Smooth muscle cell of the brain vasculature (primary cell): ENCODE measurements around the gene RRM2.
"Not testable (repeated sequence)": the region's sequence is repeated elsewhere in the genome, so short reads cannot be mapped to it uniquely, and the experiment has no call there.

Experiments
- DNase-seq: peaks from one replicate; pipeline ENCODE4 v3.0.0-alpha.2; 2012; ENCODE audit warnings: low read depth, low spot score

RRM2 gene

GRCh38 chr2:10132043-10132575, 9.6 kb downstream of the RRM2 start:
- no peak for DNase-seq

GRCh38 chr2:10132596-10132995, 10.1 kb downstream of the RRM2 start:
- DNase-seq: no peak

- no peak for DNase-seq
These were observed 10.6 kb downstream of the RRM2 start for GRCh38 chr2:10132996-10133647.

GRCh38 chr2:10135296-10136089, 13.0 kb downstream of the RRM2 start:
- DNase-seq: no peak

GRCh38 chr2:10136101-10136934, 13.8 kb downstream of the RRM2 start:
- no peak for DNase-seq

- no peak for DNase-seq
These were observed 14.7 kb downstream of the RRM2 start for GRCh38 chr2:10137053-10137843.

GRCh38 chr2:10139536-10139935, 17.0 kb downstream of the RRM2 start:
- DNase-seq: no peak

GRCh38 chr2:10140841-10141610, 18.5 kb downstream of the RRM2 start:
- no peak for DNase-seq

- no peak for DNase-seq
These were observed 19.4 kb downstream of the RRM2 start for GRCh38 chr2:10141736-10142639.

- DNase-seq: no peak
These were observed 20.1 kb downstream of the RRM2 start for GRCh38 chr2:10142640-10142965.

GRCh38 chr2:10144771-10145518, 22.4 kb downstream of the RRM2 start:
- no peak for DNase-seq

GRCh38 chr2:10145519-10146357, 23.2 kb downstream of the RRM2 start:
- no peak for DNase-seq

GRCh38 chr2:10146366-10147005, 23.9 kb downstream of the RRM2 start:
- DNase-seq: no peak

GRCh38 chr2:10147050-10147660, 24.6 kb downstream of the RRM2 start:
- DNase-seq: not testable (repeated sequence)

- DNase-seq: no peak
These were observed 25.7 kb downstream of the RRM2 start for GRCh38 chr2:10148268-10148667.

- no peak for DNase-seq
These were observed 27.1 kb downstream of the RRM2 start for GRCh38 chr2:10149635-10150034.

GRCh38 chr2:10150436-10150835, 27.9 kb downstream of the RRM2 start:
- DNase-seq: no peak
